Panc1 (cell line): ENCODE measurements around the gene SPNS3.

Experiments used
- POLR2AphosphoS5 ChIP-seq: IDR thresholded peaks from 2 replicates; pipeline ENCODE4 v1.6.1; 2012; ENCODE audit warnings: mild to moderate bottlenecking, low read depth, low read length, moderate library complexity
- SIN3A ChIP-seq: IDR thresholded peaks from 2 replicates; pipeline ENCODE4 v1.6.1; 2012; ENCODE audit warnings: low read depth, mild to moderate bottlenecking, low read length, moderate library complexity, borderline replicate concordance; ENCODE audit not compliant: insufficient read depth
- TF ChIP-seq, protein P1 (sequence below): fragments of 450-650 bp; IDR thresholded peaks from 2 replicates; pipeline ENCODE4 v1.5.1; 2017; ENCODE audit warnings: mild to moderate bottlenecking
- TF ChIP-seq, protein P2 (sequence below), 2 experiments: IDR thresholded peaks; 2 replicates each; pipeline ENCODE4 v1.6.1; 2011 to 2012; ENCODE audit warnings: low read depth in 2 of 2, control low read depth in 1 of 2, low read length in 1 of 2, mild to moderate bottlenecking in 1 of 2, moderate library complexity in 1 of 2; ENCODE audit not compliant: insufficient read depth in 1 of 2

DNA sequence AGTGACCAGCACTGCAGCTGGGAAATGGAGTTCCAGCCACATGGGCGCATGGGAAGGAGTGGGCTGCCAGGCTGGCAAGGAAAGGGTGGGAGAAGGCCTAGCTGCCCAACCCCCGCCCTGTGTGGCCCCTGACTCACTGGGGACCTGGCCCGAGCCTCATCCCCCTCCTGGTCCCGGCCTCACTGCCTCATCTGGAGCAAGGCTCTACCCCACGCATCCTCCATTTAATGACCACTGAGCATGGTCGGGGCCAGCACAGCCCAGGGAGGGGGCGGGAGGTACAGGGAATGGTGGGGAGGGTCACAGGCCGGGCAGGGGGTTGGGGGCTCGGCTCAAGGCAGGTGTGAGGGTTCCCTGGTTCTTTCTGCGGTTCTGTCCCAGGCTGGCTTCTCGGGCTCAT lies 81.0 kb downstream of the SPNS3 start:
- TF ChIP-seq, protein P1, sequence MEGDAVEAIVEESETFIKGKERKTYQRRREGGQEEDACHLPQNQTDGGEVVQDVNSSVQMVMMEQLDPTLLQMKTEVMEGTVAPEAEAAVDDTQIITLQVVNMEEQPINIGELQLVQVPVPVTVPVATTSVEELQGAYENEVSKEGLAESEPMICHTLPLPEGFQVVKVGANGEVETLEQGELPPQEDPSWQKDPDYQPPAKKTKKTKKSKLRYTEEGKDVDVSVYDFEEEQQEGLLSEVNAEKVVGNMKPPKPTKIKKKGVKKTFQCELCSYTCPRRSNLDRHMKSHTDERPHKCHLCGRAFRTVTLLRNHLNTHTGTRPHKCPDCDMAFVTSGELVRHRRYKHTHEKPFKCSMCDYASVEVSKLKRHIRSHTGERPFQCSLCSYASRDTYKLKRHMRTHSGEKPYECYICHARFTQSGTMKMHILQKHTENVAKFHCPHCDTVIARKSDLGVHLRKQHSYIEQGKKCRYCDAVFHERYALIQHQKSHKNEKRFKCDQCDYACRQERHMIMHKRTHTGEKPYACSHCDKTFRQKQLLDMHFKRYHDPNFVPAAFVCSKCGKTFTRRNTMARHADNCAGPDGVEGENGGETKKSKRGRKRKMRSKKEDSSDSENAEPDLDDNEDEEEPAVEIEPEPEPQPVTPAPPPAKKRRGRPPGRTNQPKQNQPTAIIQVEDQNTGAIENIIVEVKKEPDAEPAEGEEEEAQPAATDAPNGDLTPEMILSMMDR = no peak
- TF ChIP-seq POLR2AphosphoS5 (no peak), SIN3A (no peak)
- TF ChIP-seq, protein P2, sequence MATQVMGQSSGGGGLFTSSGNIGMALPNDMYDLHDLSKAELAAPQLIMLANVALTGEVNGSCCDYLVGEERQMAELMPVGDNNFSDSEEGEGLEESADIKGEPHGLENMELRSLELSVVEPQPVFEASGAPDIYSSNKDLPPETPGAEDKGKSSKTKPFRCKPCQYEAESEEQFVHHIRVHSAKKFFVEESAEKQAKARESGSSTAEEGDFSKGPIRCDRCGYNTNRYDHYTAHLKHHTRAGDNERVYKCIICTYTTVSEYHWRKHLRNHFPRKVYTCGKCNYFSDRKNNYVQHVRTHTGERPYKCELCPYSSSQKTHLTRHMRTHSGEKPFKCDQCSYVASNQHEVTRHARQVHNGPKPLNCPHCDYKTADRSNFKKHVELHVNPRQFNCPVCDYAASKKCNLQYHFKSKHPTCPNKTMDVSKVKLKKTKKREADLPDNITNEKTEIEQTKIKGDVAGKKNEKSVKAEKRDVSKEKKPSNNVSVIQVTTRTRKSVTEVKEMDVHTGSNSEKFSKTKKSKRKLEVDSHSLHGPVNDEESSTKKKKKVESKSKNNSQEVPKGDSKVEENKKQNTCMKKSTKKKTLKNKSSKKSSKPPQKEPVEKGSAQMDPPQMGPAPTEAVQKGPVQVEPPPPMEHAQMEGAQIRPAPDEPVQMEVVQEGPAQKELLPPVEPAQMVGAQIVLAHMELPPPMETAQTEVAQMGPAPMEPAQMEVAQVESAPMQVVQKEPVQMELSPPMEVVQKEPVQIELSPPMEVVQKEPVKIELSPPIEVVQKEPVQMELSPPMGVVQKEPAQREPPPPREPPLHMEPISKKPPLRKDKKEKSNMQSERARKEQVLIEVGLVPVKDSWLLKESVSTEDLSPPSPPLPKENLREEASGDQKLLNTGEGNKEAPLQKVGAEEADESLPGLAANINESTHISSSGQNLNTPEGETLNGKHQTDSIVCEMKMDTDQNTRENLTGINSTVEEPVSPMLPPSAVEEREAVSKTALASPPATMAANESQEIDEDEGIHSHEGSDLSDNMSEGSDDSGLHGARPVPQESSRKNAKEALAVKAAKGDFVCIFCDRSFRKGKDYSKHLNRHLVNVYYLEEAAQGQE (IDR thresholded peaks at IDR 0.05; ENCODE audit: insufficient read depth in 1 of 2, low read depth in 2 of 2, low read length in 1 of 2) = no peak
